OCI-M2 (cell line): ENCODE data around the gene PI4KA.
A peak's percentile ranks its signal among the peaks of the same experiment; 100 is the strongest.
"Not testable (repeated sequence)": the region's sequence is repeated elsewhere in the genome, so short reads cannot be mapped to it uniquely, and the experiment has no call there.

Source experiments
- DNase-seq: peaks from one replicate; lab custom pipeline; 2025; ENCODE audit not compliant: unreplicated experiment; lab: John Stamatoyannopoulos, UW

Gene PI4KA

GRCh38 chr22:20702175-20702545 lies 156.5 kb downstream of the PI4KA start:
- DNase-seq, result not testable (repeated sequence)

- not testable (repeated sequence) for DNase-seq
These were observed 156.9 kb downstream of the PI4KA start for GRCh38 chr22:20701680-20702136.

- DNase-seq, result not testable (repeated sequence)
These were observed 158.3 kb downstream of the PI4KA start for GRCh38 chr22:20700347-20700746.

- DNase-seq, result not testable (repeated sequence)
These were observed 158.8 kb downstream of the PI4KA start for GRCh38 chr22:20699856-20700255.

GRCh38 chr22:20697481-20698113 lies 161.0 kb downstream of the PI4KA start:
- DNase-seq, result peak; percentile 42

- DNase-seq, result not testable (repeated sequence)
These were observed 162.6 kb downstream of the PI4KA start for GRCh38 chr22:20696056-20696455.

- not testable (repeated sequence) for DNase-seq
These were observed 163.4 kb downstream of the PI4KA start for GRCh38 chr22:20695205-20695604.

- not testable (repeated sequence) for DNase-seq
These were observed 164.4 kb downstream of the PI4KA start for GRCh38 chr22:20694256-20694655.

GRCh38 chr22:20692926-20693325 lies 165.7 kb downstream of the PI4KA start:
- not testable (repeated sequence) for DNase-seq

- not testable (repeated sequence) for DNase-seq
These were observed 167.9 kb downstream of the PI4KA start for GRCh38 chr22:20690586-20691317.

- DNase-seq, result not testable (repeated sequence)
These were observed 171.0 kb downstream of the PI4KA start for GRCh38 chr22:20687356-20688172.

- not testable (repeated sequence) for DNase-seq
These were observed 172.8 kb downstream of the PI4KA start for GRCh38 chr22:20685764-20686163.

- DNase-seq, result not testable (repeated sequence)
These were observed 179.7 kb downstream of the PI4KA start for GRCh38 chr22:20678792-20679435.

GRCh38 chr22:20677684-20678242 lies 180.8 kb downstream of the PI4KA start:
- no peak for DNase-seq

- not testable (repeated sequence) for DNase-seq
These were observed 183.0 kb downstream of the PI4KA start for GRCh38 chr22:20675613-20676012.

GRCh38 chr22:20674998-20675397 lies 183.6 kb downstream of the PI4KA start:
- DNase-seq, result no peak

GRCh38 chr22:20673295-20674195 lies 185.1 kb downstream of the PI4KA start:
- no peak for DNase-seq

GRCh38 chr22:20672732-20673131 lies 185.9 kb downstream of the PI4KA start:
- DNase-seq, result no peak

GRCh38 chr22:20672082-20672424 lies 186.6 kb downstream of the PI4KA start:
- no peak for DNase-seq
